SK-N-SH (cell line): Measurements from ENCODE around the gene AP1S3. TPM values are rescaled to one million over a fixed set of nuclear protein-coding genes. Genes with fewer than 3 reads are reported as not detected.

Experiments used
- CTCF ChIA-PET: fragments of 300-600, 350-600 bp; formaldehyde crosslinking; extraction: SDS; loops from one replicate; lab custom pipeline; 2021; lab: Yijun Ruan, JAX
- POLR2A ChIA-PET: fragments of 350-600 bp; sonication (Branson Sonifier 250); formaldehyde crosslinking; extraction: SDS; loops from one replicate; lab custom pipeline; 2020; ENCODE audit warnings: antibody characterized with exemption, inconsistent platforms; lab: Yijun Ruan, JAX
- DNase-seq: peaks from one replicate; pipeline ENCODE4 v3.0.0; 2012
- H2AFZ ChIP-seq: fragments of 200-600 bp; sonication (generic); 2 replicates; pipeline ENCODE4 v1.8.1; 2016; ENCODE audit warnings: antibody characterized with exemption, mild to moderate bottlenecking, low read depth
- H3F3A ChIP-seq: fragments of 200-600 bp; sonication (generic); replicated peaks from 2 replicates; pipeline ENCODE3; 2016; ENCODE audit warnings: antibody characterized with exemption, mild to moderate bottlenecking; ENCODE audit not compliant: insufficient read depth
- H3K27ac ChIP-seq, 2 experiments: fragments of 200-500 bp in 1 of 2; fragments of 200-600 bp in 1 of 2; sonication (Bioruptor generic) in 1 of 2; sonication (generic), shearing (Covaris generic) in 1 of 2; 2 replicates each; pipeline versions ENCODE4 v1.5.1 to v1.6.1; 2014 to 2016; ENCODE audit warnings: low read depth in 2 of 2, inconsistent platforms in 1 of 2, low read length in 1 of 2, mild to moderate bottlenecking in 1 of 2, mixed read lengths in 1 of 2
- H3K27me3 ChIP-seq: fragments of 200-600 bp; sonication (generic), shearing (Covaris generic); 2 replicates; pipeline ENCODE4 v1.6.1; 2016; ENCODE audit warnings: mixed run types; ENCODE audit not compliant: insufficient read depth
- H3K36me3 ChIP-seq, 2 experiments: fragments of 200-500 bp in 1 of 2; fragments of 200-600 bp in 1 of 2; sonication (Bioruptor generic) in 1 of 2; sonication (generic) in 1 of 2; replicated peaks in 1 of 2; 2 replicates each; pipeline versions ENCODE3 to v1.5.1; 2014 to 2016; ENCODE audit warnings: low read length in 1 of 2, mild to moderate bottlenecking in 1 of 2; ENCODE audit not compliant: insufficient read depth in 2 of 2, control insufficient read depth in 1 of 2
- H3K4me1 ChIP-seq, 2 experiments: fragments of 200-500 bp in 1 of 2; fragments of 200-600 bp in 1 of 2; sonication (Bioruptor generic) in 1 of 2; sonication (generic), shearing (Covaris generic) in 1 of 2; 2 replicates each; pipeline versions ENCODE4 v1.5.1 to v1.6.1; 2014 to 2016; ENCODE audit warnings: low read depth in 1 of 2, low read length in 1 of 2, mixed run types in 1 of 2; ENCODE audit not compliant: insufficient read depth in 2 of 2, control insufficient read depth in 1 of 2
- H3K4me2 ChIP-seq: fragments of 200-600 bp; sonication (generic), shearing (Covaris generic); 2 replicates; pipeline ENCODE4 v1.6.1; 2017; ENCODE audit warnings: mixed run types
- H3K4me3 ChIP-seq, 2 experiments: fragments of 200-500 bp in 1 of 2; fragments of 200-600 bp in 1 of 2; sonication (Bioruptor generic) in 1 of 2; sonication (generic), shearing (Covaris generic) in 1 of 2; 2 replicates each; pipeline versions ENCODE4 v1.5.1 to v1.8.1; 2014 to 2016; ENCODE audit warnings: low read depth in 2 of 2, inconsistent platforms in 1 of 2, low read length in 1 of 2, mild to moderate bottlenecking in 1 of 2, mixed read lengths in 1 of 2, moderate library complexity in 1 of 2
- H3K79me2 ChIP-seq: fragments of 200-600 bp; sonication (generic); 2 replicates; pipeline ENCODE4 v1.8.1; 2017; ENCODE audit warnings: mild to moderate bottlenecking; ENCODE audit not compliant: insufficient read depth
- H3K9ac ChIP-seq: fragments of 200-600 bp; sonication (generic); 2 replicates; pipeline ENCODE4 v1.6.1; 2017; ENCODE audit warnings: mixed run types
- H3K9me2 ChIP-seq: fragments of 200-600 bp; sonication (generic); 2 replicates; pipeline ENCODE4 v1.6.1; 2017; ENCODE audit warnings: mixed run types
- H3K9me3 ChIP-seq: fragments of 200-600 bp; sonication (generic); 2 replicates; pipeline ENCODE4 v1.6.1; 2017; ENCODE audit warnings: mixed run types, mild to moderate bottlenecking, moderate library complexity
- H4K20me1 ChIP-seq: fragments of 200-600 bp; sonication (generic); 2 replicates; pipeline ENCODE4 v1.6.1; 2017; ENCODE audit warnings: mild to moderate bottlenecking, mixed run types; ENCODE audit not compliant: insufficient read depth
- EZH2phosphoT487 ChIP-seq: fragments of 200-600 bp; sonication (generic); IDR thresholded peaks from 2 replicates; pipeline ENCODE4 v1.6.1; 2017; ENCODE audit warnings: low read depth, mixed run types, mild to moderate bottlenecking, antibody characterized with exemption, moderate library complexity, borderline replicate concordance
- FOXM1 ChIP-seq: IDR thresholded peaks from 2 replicates; pipeline ENCODE4 v1.4.0; 2012; ENCODE audit warnings: low read depth, mild to moderate bottlenecking
- JUND ChIP-seq: IDR thresholded peaks from 2 replicates; pipeline ENCODE4 v1.4.0; 2012
- MXI1 ChIP-seq: IDR thresholded peaks from 2 replicates; pipeline ENCODE4 v1.6.1; 2012; ENCODE audit warnings: mild to moderate bottlenecking, low read depth, low read length, improper control_type of control experiment
- NRF1 ChIP-seq: IDR thresholded peaks from 2 replicates; pipeline ENCODE4 v1.6.1; 2012; ENCODE audit warnings: low read depth, mild to moderate bottlenecking, low read length
- RFX5 ChIP-seq: IDR thresholded peaks from 2 replicates; pipeline ENCODE4 v1.6.1; 2012; ENCODE audit warnings: mild to moderate bottlenecking, improper control_type of control experiment, low read length
- SIN3A ChIP-seq: IDR thresholded peaks from 2 replicates; pipeline ENCODE4 v1.6.1; 2012; ENCODE audit warnings: low read depth, mild to moderate bottlenecking, low read length, moderate library complexity, borderline replicate concordance
- WGBS: methylation state at CpG from one replicate; pipeline ENCODE4 v1.1.6; 2017; ENCODE audit warnings: low lambda C conversion rate; 5-methylcytosine and 5-hydroxymethylcytosine counted together
- polyA plus RNA-seq, 3 experiments: library from polyadenylated mRNA; depleted of rRNA; stranded (reverse); fragments of >200 nt; gene quantifications; 2 replicates each; pipeline ENCODE4 v1.2.3, GENCODE V29; 2012
- TF ChIP-seq, protein P1 (sequence below): IDR thresholded peaks from 2 replicates; pipeline ENCODE4 v1.4.0; 2012; ENCODE audit warnings: low read depth
- TF ChIP-seq, protein P2 (sequence below): fragments of 200-600 bp; sonication (generic); IDR thresholded peaks from 2 replicates; pipeline ENCODE4 v1.6.1; 2017; ENCODE audit warnings: antibody characterized with exemption, mild to moderate bottlenecking, moderate library complexity
- TF ChIP-seq, protein P3 (sequence below): IDR thresholded peaks from 2 replicates; pipeline ENCODE4; 2012

Gene AP1S3
- 4.8 and 6.1 TPM in 2 replicates for polyA plus RNA-seq (2012; rRNA removed)
- polyA plus RNA-seq (2012; cell fraction: cytosol; rRNA removed) = 7.2 and 7.7 TPM in 2 replicates
- 1.6 and 4.1 TPM in 2 replicates for polyA plus RNA-seq (2012; cell fraction: nucleus; rRNA removed)

DNA sequence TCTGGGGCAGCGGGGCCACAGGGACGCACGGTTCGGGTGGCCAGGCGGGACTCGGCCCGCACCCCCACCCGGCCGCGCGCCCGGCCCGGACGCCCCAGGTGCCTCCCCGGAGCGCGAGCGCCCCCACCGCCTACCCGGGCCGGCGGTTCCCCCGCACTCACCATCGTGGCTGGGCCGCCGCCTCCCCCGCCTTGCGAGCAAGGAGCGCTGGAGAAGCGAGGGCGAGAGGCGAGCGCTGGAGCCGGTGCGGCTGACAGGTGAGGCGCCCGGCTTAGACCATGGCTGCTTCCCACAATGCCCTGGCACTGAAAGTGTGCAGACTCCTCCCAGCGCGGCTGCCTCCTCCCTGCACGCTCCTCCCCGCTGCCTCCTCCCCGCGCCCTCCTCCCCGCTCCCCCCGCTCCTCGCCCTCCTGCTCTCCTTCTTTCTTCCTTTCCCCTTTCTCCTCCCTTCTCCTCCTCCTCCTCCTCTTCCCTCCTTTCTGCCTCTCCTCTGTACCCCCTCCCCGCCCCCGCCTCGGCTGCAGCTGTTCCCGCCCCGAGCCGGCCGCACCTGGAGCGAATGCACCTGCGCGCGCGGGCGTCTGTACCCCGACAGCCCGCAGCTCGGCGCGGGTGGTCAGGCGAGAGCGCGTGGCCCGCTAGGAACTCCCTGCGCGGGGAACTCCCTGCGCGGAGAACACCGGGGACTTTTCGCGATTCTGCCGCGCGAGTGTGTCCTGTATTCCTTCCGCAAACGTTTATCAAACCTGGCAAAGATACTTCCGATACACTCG lies at the start of gene AP1S3:
Gene AP1S3, minus strand, starts transcription at position 296 of the 775 bp plus-strand sequence. Its CDS starts 132 bp downstream, at position 164.
- Histone ChIP-seq H3K36me3 (peaks cover 0 to 3% of the 10 kb centered on the region in 2 experiments), H3K9me2 (no peaks in the 10 kb centered on the region), H2AFZ (peak within 1 kb of the TSS; percentile 97), H3K79me2 (peaks cover 15% of the 10 kb centered on the region; the same call in 1 of the 2 replicates), H4K20me1 (no peaks in the 10 kb centered on the region), H3K4me1 (peaks cover 0 to 3% of the 10 kb centered on the region in 2 experiments; a peak in 2 of 4 replicates), H3K27me3 (no peaks in the 10 kb centered on the region), H3K9me3 (no peaks in the 10 kb centered on the region), H3K9ac (peak within 1 kb of the TSS; percentile 70), H3K27ac (no peak within 1 kb of the TSS)
- DNase-seq = peak; percentile 90
- ChIA-PET CTCF (interaction anchor here (0.9 to 1.0 kb wide), 2 partner anchors 26 to 535 kb away, joined by 3 to 5 read pairs; no protein-coding TSS in a partner anchor), POLR2A (no interaction called here)
- TF ChIP-seq, protein P1, sequence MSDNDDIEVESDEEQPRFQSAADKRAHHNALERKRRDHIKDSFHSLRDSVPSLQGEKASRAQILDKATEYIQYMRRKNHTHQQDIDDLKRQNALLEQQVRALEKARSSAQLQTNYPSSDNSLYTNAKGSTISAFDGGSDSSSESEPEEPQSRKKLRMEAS = no peak; the same call in 1 of the 2 replicates
- peak; percentile 12; the same call in 1 of the 2 replicates for TF ChIP-seq SIN3A
- TF ChIP-seq, protein P2, sequence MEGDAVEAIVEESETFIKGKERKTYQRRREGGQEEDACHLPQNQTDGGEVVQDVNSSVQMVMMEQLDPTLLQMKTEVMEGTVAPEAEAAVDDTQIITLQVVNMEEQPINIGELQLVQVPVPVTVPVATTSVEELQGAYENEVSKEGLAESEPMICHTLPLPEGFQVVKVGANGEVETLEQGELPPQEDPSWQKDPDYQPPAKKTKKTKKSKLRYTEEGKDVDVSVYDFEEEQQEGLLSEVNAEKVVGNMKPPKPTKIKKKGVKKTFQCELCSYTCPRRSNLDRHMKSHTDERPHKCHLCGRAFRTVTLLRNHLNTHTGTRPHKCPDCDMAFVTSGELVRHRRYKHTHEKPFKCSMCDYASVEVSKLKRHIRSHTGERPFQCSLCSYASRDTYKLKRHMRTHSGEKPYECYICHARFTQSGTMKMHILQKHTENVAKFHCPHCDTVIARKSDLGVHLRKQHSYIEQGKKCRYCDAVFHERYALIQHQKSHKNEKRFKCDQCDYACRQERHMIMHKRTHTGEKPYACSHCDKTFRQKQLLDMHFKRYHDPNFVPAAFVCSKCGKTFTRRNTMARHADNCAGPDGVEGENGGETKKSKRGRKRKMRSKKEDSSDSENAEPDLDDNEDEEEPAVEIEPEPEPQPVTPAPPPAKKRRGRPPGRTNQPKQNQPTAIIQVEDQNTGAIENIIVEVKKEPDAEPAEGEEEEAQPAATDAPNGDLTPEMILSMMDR = peak; percentile 24; the same call in 1 of the 2 replicates
- TF ChIP-seq, all 33 proteins: peak for 2
- H3F3A ChIP-seq = peaks cover 3% of the 10 kb centered on the region
- peak within 1 kb of the TSS; percentile 98 for H3K4me2 ChIP-seq
- peak within 1 kb of the TSS; percentile 70 to 89 for H3K4me3 ChIP-seq
- 3% methylated on average over 63 of the region's 82 CpGs for WGBS

DNA sequence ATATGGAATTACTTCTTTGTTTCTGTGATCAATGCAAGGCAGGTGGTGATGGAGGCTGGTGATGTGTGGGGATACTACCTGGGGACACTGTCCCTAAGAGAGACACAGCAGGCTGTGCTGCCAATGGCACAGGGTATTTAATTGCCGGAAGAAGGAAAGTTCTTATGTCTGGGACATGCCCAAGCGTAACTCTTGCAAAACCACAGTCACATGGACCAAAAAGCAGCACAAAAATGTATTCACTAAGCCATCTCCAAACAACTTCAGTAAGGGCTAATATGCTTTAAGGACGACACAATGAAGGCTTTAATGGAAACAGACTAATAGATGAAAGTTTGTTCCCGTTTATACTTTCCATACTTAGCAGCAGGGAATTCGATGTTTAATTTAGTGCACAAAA lies 49.7 kb upstream of the AP1S3 start:
- H3K9me2 ChIP-seq = no peaks in the 10 kb centered on the region
- DNase-seq = no peak
- peaks cover 10% of the 10 kb centered on the region for H3F3A ChIP-seq
- no peak overlapping the region for H3K9ac ChIP-seq
- no peaks in the 10 kb centered on the region for H3K27me3 ChIP-seq
- no peaks in the 10 kb centered on the region for H4K20me1 ChIP-seq
- no peaks in the 10 kb centered on the region for H3K9me3 ChIP-seq
- no peak overlapping the region for H3K4me3 ChIP-seq
- no peak overlapping the region for H2AFZ ChIP-seq
- no peaks in the 10 kb centered on the region for H3K79me2 ChIP-seq
- no peak overlapping the region for H3K4me2 ChIP-seq
- 92% methylated on average over 5 of the region's 5 CpGs for WGBS
- POLR2A ChIA-PET = no interaction called here
- peaks cover 5 to 48% of the 10 kb centered on the region in 2 experiments for H3K36me3 ChIP-seq
- TF ChIP-seq RFX5 = no peak
- no peak for TF ChIP-seq EZH2phosphoT487
- TF ChIP-seq JUND = no peak
- TF ChIP-seq, protein P3, sequence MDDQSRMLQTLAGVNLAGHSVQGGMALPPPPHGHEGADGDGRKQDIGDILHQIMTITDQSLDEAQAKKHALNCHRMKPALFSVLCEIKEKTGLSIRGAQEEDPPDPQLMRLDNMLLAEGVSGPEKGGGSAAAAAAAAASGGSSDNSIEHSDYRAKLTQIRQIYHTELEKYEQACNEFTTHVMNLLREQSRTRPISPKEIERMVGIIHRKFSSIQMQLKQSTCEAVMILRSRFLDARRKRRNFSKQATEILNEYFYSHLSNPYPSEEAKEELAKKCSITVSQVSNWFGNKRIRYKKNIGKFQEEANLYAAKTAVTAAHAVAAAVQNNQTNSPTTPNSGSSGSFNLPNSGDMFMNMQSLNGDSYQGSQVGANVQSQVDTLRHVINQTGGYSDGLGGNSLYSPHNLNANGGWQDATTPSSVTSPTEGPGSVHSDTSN = no peak
- no peak for TF ChIP-seq NRF1
- no peak for TF ChIP-seq MXI1
- TF ChIP-seq FOXM1 = no peak
- H3K4me1 ChIP-seq = no peaks in the 10 kb centered on the region; a peak in 1 of 4 replicates
- H3K27ac ChIP-seq = peak overlapping the region in 1 of 2 experiments; percentile 35; a peak in 1 of 4 replicates
- CTCF ChIA-PET = no interaction called here
